ENCODE measurements around the gene PKP4. TPM values are rescaled to one million over a fixed set of nuclear protein-coding genes. Genes with fewer than 3 reads are reported as not detected.

The PKP4 gene
- total RNA-seq, 4 donors from 2014 or later = 64.1 to 152 (median 90.2) TPM

DNA sequence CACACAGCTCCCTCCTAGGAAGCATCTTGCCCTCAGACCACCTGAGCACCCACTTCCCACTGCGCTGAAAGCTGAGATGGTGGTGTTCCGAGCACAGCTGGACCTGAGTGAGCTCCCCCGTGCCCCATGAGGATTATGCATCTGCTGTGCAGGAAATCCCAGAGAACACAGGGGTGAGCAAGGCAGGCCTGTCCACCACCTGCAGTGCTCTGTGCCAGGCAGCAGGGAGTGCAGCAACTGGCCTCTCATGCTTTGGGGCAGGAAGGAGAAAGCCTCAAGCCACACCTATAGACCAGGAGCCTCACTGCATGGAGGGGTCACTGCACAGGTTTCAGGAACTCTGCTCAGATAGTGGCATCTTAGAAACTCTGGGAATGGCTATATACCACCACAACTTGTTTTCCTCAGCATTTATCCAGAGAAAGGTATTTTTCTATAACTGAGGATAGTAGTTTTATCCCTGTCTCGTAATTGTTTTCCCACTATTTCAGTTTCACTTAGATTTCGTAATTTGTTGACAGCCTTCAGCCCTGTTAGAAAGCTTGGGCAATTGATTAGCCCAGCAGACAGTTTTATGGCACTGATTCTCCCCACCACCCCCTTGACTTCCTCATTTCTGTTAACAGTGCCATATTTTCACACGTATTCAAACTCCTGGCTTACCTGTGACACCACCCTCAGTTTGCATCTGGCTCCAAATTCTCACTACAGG, 194.1 kb downstream of the PKP4 start:
- 71% methylated on average over 5 of the region's 6 CpGs for WGBS

DNA sequence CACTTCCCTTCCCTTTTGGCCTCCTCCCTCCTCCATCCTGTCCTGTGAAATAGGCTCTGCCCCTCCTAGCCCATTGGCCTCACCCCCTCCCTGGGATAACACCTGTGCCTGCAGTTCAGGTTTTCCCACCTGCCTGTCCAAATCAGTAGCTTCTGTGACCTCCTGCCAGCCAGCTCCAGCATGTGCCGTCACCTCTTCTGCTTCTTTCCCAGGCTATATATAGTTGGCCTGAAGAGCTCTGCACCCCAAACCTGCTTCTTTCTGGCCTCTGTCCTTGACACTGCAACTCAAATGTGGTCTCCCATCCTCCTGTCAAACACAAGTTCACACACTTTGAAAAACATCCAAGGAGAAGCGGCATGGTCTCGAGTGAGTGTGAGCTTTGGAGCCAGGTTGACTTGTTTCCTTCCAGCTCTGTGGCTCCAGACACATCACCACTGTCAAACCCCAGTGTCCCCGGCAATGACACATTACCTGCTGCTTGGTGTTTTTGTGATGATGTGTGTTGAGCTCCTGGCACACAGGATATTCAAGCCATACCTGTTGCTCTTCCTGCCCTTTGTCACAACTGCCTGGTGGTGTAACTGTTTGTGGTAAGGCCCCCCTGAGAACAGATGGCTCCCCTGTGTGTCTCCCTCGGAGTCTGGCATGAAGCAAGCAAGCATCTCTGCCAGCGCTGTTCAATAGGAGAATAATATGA, 194.8 kb downstream of the PKP4 start:
- TF ChIP-seq EP300 (IDR thresholded peaks at IDR 0.05) (no peak), POLR2A (IDR thresholded peaks at IDR 0.05) (no peak), POLR2AphosphoS5 (IDR thresholded peaks at IDR 0.05) (no peak)
- TF ChIP-seq, protein P1, sequence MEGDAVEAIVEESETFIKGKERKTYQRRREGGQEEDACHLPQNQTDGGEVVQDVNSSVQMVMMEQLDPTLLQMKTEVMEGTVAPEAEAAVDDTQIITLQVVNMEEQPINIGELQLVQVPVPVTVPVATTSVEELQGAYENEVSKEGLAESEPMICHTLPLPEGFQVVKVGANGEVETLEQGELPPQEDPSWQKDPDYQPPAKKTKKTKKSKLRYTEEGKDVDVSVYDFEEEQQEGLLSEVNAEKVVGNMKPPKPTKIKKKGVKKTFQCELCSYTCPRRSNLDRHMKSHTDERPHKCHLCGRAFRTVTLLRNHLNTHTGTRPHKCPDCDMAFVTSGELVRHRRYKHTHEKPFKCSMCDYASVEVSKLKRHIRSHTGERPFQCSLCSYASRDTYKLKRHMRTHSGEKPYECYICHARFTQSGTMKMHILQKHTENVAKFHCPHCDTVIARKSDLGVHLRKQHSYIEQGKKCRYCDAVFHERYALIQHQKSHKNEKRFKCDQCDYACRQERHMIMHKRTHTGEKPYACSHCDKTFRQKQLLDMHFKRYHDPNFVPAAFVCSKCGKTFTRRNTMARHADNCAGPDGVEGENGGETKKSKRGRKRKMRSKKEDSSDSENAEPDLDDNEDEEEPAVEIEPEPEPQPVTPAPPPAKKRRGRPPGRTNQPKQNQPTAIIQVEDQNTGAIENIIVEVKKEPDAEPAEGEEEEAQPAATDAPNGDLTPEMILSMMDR (IDR thresholded peaks at IDR 0.05) = no peak

More for the DNA sequence above, 194.1 kb downstream of the PKP4 start:
- Histone ChIP-seq H3K9me3 (no peaks in the 10 kb centered on the region), H3K27me3 (no peaks in the 10 kb centered on the region), H3K36me3 (no peaks in the 10 kb centered on the region), H3K4me3 (no peak overlapping the region), H3K27ac (no peak overlapping the region), H3K4me1 (no peaks in the 10 kb centered on the region)
- no peak for DNase-seq (ENCODE audit: low spot score in 2 of 2)
- TF ChIP-seq EP300 (IDR thresholded peaks at IDR 0.05) (no peak), POLR2AphosphoS5 (IDR thresholded peaks at IDR 0.05) (no peak), POLR2A (IDR thresholded peaks at IDR 0.05) (no peak)
- TF ChIP-seq, protein P1 (IDR thresholded peaks at IDR 0.05) = no peak

DNA sequence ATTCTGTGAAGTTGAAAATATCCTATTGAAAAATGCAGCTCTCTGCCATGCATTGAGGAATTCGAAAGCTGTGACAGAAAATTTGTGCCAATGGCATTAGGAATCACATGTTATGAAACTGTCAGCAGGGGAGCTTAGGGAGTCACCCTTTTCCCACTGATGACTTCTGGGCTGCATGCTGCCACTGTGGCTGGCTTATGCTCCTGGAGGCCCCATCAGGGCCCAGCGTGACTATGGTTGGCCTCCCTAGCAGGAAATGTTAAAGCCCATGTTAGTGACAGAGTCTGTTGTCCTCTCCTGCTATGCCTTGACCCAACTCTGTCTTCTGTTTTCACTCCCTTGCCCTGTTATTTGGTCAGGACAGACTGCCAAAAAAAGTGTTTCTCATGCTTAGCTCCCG, 198.9 kb downstream of the PKP4 start:
- peaks cover 9% of the 10 kb centered on the region for H3K36me3 ChIP-seq
- H3K4me1 ChIP-seq = no peaks in the 10 kb centered on the region
- no peak overlapping the region for H3K27ac ChIP-seq
- H3K4me3 ChIP-seq = no peak overlapping the region
- TF ChIP-seq POLR2A (IDR thresholded peaks at IDR 0.05) (no peak), POLR2AphosphoS5 (IDR thresholded peaks at IDR 0.05) (no peak), EP300 (IDR thresholded peaks at IDR 0.05) (no peak)
- TF ChIP-seq, protein P1 (IDR thresholded peaks at IDR 0.05) = no peak
- no peak for DNase-seq (ENCODE audit: low spot score in 2 of 2)
- WGBS = 49% methylated on average over 3 of the region's 3 CpGs
- no peaks in the 10 kb centered on the region for H3K9me3 ChIP-seq
- no peaks in the 10 kb centered on the region for H3K27me3 ChIP-seq

More for the DNA sequence above, 194.8 kb downstream of the PKP4 start:
- Histone ChIP-seq H3K4me1 (no peaks in the 10 kb centered on the region), H3K27me3 (no peaks in the 10 kb centered on the region), H3K9me3 (no peaks in the 10 kb centered on the region), H3K4me3 (no peak overlapping the region), H3K36me3 (no peaks in the 10 kb centered on the region), H3K27ac (no peak overlapping the region)
- DNase-seq (ENCODE audit: low spot score in 2 of 2) = no peak
- whole genome bisulfite sequencing = 77% methylated on average over 6 of the region's 6 CpGs

DNA sequence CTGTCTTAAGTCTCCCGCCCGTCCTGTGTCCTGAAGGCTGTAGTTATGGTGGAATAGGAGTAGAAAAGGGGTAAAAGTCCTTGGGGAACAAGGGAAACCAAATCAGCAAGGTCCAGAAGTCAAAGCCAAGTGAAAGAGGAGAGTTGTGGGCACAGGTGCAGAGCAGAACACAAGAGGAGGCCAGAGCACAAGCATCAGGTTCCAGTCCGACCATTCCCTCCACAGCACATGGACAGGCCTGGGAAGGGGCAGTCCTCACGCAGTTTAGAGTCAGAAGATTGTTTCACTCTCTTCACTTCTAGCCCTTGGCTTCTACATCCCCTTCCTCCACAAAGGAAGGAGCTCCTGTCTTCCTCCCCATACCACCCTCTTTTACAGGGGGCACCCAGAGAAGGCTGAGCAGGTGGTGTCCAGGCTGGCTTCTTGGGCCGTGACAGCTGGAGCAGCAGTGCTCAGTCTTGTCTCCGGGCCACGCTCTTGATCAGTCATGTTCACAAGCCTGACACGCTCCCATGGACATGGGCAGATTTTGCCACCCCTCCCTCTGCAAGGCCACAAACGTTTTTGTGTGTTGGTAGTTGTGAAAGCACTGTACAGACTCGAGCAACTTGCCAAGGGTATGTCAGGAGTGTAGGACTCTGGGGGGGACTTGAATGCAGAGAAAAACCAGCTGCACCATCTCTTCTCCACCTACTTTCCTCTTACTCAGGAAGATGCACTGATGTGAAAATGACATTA, 199.9 kb downstream of the PKP4 start:
- H3K4me1 ChIP-seq = no peaks in the 10 kb centered on the region
- H3K27ac ChIP-seq = no peak overlapping the region
- no peak for DNase-seq (ENCODE audit: low spot score in 2 of 2)
- H3K9me3 ChIP-seq = no peaks in the 10 kb centered on the region
- H3K36me3 ChIP-seq = peaks cover 18% of the 10 kb centered on the region
- H3K27me3 ChIP-seq = no peaks in the 10 kb centered on the region
- TF ChIP-seq, protein P1 (IDR thresholded peaks at IDR 0.05) = no peak
- no peak for TF ChIP-seq POLR2AphosphoS5 (IDR thresholded peaks at IDR 0.05)
- no peak for TF ChIP-seq POLR2A (IDR thresholded peaks at IDR 0.05)
- no peak for TF ChIP-seq EP300 (IDR thresholded peaks at IDR 0.05)
- 90% methylated on average over 10 of the region's 10 CpGs for WGBS
- H3K4me3 ChIP-seq = no peak overlapping the region

DNA sequence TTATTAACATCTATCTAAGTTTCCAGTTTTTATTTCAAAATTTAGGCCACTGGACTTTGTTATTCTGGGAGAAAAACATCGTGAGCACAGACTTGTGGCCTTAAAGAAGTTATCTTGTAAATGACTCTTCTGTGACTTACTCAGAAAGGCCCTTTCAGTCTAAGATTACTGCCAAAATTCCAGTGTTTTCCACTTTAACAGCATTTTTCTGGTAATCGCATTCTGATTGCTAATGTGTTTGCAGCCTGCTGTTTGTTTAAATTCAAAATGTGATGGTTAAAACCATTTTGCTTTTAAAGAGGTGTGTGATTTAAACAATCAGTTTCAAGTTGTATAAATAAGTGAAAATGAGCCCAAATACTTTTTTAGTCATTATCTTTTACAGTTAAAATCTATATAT, 201.6 kb downstream of the PKP4 start:
- WGBS = 83% methylated on average over 2 of the region's 2 CpGs
- DNase-seq (ENCODE audit: low spot score in 2 of 2) = no peak
- H3K36me3 ChIP-seq = peaks cover 35% of the 10 kb centered on the region
- no peaks in the 10 kb centered on the region for H3K27me3 ChIP-seq
- H3K4me1 ChIP-seq = no peaks in the 10 kb centered on the region
- no peak overlapping the region for H3K27ac ChIP-seq
- no peak overlapping the region for H3K4me3 ChIP-seq
- no peaks in the 10 kb centered on the region for H3K9me3 ChIP-seq
- TF ChIP-seq POLR2AphosphoS5 (IDR thresholded peaks at IDR 0.05) (no peak), POLR2A (IDR thresholded peaks at IDR 0.05) (no peak), EP300 (IDR thresholded peaks at IDR 0.05) (no peak)
- TF ChIP-seq, protein P1 (IDR thresholded peaks at IDR 0.05) = no peak
